Measurements from ENCODE around the gene KCNG4.
"Not testable (repeated sequence)": the region's sequence is repeated elsewhere in the genome, so short reads cannot be mapped to it uniquely, and the experiment has no call there.

Gene KCNG4

GRCh38 chr16:84232969-84233368, 6.8 kb downstream of the KCNG4 start:
- ATAC-seq = no peak

DNA sequence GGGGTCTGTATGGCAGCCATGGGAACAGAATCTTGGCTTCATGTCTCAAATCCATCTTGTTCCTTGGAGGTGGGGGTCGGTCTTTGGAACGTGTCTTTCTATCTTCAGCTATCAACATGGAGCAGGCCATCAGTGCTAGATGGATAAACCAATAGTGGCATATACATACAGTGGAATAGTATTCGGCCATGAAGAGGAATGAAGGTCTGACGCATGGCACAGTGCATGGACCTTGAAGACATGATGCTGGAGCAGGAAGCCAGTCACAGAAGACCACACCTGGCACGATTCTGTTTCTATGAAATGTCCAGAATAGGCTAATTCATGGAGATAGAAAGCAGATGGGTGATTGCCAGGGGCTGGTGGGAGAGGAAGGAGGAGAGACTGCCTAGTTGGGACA, 7.8 kb downstream of the KCNG4 start:
- ATAC-seq = no peak

DNA sequence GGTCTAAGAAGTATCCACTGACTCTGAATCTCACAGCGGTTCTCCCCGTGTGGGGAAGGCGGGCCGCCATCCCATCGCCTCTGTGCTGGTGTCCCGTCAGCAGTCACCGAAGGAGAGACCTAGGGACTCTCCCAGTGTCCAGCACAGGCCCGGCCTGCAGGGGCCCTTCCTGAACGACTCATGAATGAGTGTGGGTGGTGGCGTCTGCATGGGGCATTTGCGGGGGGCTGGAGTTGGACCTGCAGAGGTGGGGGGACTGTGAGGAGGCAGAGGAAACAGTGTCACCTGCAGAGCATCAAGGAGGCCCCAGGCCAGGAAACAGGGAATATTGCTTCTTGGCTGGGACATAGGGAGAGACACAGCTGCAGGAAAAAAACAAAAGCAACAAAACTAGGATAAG, 10.3 kb downstream of the KCNG4 start:
- no peak for ATAC-seq

DNA sequence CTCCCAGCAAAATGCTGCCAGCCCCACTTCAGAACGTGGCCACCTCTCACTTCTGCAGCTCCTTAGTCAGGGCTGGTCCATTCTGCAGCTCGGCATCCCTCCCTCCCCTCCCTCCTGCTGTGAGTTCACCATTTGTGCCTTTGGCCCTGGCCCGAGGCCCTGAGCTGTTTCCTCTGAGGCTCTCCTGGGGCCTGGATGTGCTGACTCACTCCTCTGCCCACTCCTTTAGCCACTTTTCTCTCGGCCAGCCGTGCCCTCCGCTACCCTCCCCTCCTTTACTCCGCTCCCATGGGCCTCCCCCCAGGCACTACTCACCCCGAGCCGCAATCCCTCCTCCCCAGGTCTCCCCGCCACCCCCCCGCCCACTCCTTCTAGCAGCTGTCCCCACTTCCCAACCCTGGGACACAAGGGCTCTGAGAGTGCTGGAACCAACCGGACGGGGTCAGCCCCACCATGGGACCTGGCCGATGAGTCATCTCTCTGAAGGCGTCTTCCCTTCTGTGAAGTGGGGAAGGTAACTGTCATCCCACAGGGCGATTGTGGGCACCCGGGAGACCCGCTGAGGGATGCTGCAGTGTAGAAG, 11.5 kb downstream of the KCNG4 start:
- no peak for ATAC-seq

- ATAC-seq = no peak
These were observed 12.3 kb downstream of the KCNG4 start for GRCh38 chr16:84227548-84227947.

DNA sequence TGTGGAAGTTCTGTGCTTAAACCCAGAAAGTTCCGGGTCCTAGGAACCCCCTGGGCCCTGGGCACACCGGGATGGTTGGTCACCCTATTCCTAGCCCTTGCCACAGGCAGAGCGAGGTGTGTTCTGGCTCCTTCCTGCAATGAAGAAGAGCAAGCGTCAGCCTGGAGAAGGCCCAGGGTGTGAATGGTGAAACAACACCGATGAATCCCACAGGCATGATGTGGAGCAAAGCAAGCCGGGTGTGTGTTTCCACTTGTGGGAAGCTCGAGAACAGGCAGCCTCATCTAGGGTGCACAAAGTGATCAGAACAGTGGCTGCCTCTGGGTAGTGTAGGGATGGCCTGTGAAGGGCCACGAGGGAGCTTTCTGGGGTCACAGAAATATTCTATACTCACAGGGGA, 13.8 kb downstream of the KCNG4 start:
- no peak for ATAC-seq

- ATAC-seq = no peak
These were observed 14.2 kb downstream of the KCNG4 start for GRCh38 chr16:84225571-84225970.

DNA sequence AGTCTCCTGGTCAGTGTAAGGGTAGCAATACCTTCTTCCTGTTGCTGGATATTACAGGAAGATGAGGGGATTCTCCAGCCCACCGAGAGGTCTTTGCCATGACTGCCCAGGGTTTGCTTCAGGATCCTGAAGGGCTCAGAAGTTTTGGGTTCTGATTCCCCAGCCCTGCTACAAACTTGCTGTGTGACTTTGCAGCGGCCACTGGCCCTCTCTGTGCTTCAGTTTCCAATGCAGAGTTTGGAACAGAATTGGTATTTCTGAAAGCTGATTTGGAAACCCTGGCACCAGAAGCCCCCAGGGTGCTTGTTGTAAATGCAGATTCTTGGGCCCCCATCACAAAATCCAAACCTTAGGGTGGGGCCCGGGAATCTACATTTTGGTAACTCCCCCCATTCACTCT, 14.7 kb downstream of the KCNG4 start:
- ATAC-seq = no peak

GRCh38 chr16:84224554-84224953, 15.3 kb downstream of the KCNG4 start:
- ATAC-seq = no peak

- ATAC-seq = no peak
These were observed 16.4 kb downstream of the KCNG4 start for GRCh38 chr16:84223456-84223855.

DNA sequence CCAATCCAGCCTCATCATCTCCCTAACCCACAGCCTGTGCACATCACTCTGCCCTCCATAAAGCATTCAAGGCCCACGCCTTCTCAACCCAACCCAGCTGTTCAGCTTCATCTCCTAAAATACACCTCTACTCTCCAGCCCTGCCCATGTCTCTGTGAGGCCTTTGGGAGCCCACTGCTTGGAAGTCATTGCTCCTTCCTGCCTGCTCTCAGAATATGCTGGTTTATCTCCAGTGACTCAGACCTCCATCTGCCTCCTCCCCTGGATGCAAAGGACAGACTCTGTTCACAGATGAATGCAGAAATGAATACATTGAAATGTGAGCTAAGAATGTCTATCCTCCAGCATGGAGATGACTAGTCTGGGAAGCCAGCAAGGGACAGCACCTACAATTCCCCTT, 19.0 kb downstream of the KCNG4 start:
- no peak for ATAC-seq

GRCh38 chr16:84218956-84219355, 20.9 kb downstream of the KCNG4 start:
- no peak for ATAC-seq

DNA sequence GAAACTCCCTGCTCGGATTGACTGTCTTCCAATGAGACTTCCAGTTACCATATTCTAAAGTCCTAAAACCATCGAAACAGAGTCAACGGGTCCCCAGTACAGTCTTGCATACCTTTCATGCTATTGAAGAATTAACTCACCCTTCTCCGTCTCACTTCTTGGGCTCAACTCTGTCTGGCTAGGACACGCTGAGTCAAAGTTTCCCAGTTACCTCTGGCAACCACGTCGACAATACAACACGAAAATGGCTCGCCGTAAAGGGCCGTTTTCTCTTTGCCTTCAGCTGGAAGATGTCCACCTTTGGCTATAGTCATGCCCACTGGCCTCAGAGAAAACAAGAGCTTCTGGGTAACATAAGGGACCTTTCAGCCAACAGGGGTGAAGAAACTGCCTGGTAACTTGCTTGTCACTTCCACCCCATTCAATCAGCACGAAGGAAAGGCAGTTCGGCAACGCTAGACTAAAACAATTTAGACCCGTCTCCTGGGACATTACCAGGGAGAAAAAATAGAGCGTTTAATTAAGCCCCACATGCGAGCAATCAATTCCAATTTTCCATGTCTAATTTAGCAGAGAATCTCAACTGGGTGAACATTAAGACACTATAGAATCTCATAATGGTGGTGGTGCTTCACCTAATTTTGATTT, 21.5 kb downstream of the KCNG4 start:
- ATAC-seq = no peak

- not testable (repeated sequence) for ATAC-seq
These were observed 23.7 kb downstream of the KCNG4 start for GRCh38 chr16:84216144-84216543.

- no peak for ATAC-seq
These were observed 24.3 kb downstream of the KCNG4 start for GRCh38 chr16:84215531-84215930.

GRCh38 chr16:84214451-84215066, 25.3 kb downstream of the KCNG4 start:
- no peak for ATAC-seq

GRCh38 chr16:84212631-84213030, 27.2 kb downstream of the KCNG4 start:
- ATAC-seq = no peak

DNA sequence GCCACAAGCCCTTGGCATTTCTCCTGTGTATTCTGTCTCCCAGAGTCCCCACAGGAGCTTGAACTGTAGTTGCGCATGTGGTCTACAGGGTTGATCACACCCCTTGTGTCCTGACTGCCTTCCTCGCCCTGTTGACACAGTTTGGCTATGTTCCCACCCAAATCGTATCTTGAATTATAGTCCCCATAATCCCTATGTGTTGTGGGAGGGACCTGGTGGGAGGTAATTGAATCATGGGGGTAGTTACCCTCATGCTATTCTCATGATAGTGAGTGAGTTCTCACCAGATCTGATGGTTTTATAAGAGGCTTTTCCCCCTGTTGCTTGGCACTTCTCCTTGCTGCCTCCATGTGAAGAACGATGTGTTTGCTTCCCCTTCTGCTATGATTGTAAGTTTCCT, 27.7 kb downstream of the KCNG4 start:
- ATAC-seq = no peak

DNA sequence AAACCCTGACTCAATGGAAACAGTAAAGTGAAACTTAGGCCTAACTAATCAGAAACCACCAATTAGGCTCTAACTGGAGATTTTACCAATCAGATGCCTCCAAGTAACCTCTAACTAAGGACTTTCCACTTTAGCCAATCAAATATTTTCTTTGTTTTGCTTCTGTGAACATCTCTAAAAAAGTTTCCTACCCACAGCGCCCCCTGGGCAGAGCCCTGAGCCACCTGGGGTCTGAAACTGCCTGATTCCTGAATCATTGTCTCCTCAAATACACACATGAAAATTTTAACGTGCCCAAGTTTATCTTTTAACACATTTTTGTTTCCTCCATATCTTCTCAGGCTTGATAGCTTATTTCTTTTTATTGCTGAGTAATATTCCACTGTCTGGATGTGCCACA, 29.8 kb downstream of the KCNG4 start:
- no peak for ATAC-seq

- ATAC-seq = no peak
These were observed 31.9 kb downstream of the KCNG4 start for GRCh38 chr16:84207879-84208278.

DNA sequence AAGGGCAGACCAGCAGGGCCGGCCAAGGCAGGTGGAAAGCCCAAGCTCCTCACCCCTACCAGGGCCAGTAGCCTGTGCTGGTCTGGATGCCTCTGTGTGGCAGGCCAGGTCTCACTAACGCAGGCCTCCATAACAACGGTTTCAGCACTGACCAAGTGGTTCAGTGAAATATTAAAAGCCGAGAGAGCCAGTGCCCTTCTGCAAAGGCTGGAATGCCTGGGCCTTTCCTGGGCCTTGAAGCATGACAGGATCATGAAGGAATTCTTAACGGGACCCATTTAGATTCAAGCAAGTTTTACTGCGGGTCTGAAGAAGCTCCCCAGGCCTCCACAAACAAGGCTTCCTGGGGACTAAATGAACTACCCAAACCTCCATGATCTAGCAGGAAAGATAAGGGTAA, 32.6 kb downstream of the KCNG4 start:
- no peak for ATAC-seq

DNA sequence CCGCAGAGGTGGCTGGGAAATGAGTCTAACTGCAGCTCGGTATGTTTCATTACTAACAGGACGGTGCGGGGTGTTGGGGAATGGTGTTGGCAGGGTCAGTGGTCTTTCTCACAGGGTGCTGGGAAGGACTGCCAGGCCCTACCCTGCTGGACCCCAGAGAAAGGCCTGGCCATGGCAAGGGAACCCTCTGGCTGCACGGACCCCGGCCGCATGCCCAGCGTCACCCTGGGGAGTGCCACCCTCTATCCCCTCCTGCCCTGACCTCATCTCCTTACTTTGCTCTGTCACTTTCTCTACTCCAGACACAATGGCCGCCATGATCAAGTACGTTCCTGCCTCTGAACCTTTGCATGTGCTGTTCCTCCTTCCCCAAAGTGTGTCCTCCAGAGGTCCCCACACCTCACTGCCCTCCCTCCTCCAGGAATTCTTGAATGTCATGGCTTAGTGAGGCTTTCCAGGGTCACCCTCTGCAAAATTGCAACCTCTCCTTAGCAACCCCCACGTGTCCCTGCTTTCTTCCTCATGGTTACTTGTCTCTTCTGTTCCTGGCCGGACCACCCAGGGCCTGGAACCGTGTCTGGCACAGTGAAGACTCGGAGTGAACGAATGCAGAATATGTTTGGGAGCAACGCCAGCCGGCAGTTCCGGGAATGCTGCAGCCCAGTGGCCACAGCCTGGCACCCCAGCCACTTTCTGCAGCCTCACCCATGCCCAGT, 33.7 kb downstream of the KCNG4 start:
- ATAC-seq = no peak

DNA sequence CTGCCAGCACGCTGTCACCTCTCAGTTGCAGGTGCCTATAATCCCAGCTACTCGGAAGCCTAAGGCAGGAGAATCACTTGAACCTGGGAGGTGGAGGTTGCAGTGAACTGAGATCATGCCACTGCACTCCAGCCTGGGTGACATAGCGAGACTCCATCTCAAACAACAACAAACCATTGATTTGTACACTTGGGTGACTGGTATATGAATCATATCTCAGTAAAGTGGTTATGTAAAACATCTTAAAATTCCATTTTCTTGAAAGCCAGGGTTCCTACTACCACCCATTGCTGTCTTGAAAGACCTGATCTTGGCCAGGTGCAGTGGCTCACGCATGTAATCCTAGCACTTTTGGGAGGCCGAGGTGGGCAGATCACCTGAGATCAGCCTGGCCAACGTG, 34.7 kb downstream of the KCNG4 start:
- not testable (repeated sequence) for ATAC-seq

DNA sequence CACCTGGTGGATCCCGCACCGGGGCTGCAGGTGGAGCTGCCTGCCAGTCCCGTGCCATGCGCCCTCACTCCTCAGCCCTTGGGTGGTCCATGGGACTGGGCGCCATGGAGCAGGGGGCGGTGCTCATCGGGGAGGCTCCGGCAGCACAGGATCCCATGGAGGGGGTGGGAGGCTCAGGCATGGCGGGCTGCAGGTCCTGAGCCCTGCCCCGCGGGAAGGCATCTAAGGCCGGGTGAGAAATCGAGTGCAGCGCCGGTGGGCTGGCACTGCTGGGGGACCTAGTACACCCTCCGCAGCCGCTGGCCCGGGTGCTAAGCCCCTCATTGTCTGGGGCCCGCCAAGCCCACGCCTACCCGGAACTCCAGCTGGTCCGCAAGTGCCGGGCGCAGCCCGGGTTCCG, 35.3 kb downstream of the KCNG4 start:
- ATAC-seq = not testable (repeated sequence)
